Measurements from ENCODE around the gene SRMS.

- TF ChIP-seq CTCF (IDR thresholded peaks at IDR 0.05) (no peak), POLR2A (IDR thresholded peaks at IDR 0.05) (no peak), POLR2AphosphoS5 (IDR thresholded peaks at IDR 0.05) (no peak)
Observed at GRCh38 chr20:63548542-63548941, 993 bp upstream of the SRMS start.

All from gastroesophageal sphincter (tissue), 3 donors.